GM18511 (cell line): ENCODE measurements around the gene LTBP2.

Source experiments
- ATAC-seq: cut with Tn5 transposase; IDR thresholded peaks from one replicate; pipeline ENCODE4 v1.9.1; 2021; ENCODE audit warnings: mild to moderate bottlenecking, moderate library complexity; ENCODE audit not compliant: unreplicated experiment

Gene LTBP2

GRCh38 chr14:74510959-74511409 lies 101.1 kb downstream of the LTBP2 start:
- ATAC-seq, result no peak

- ATAC-seq, result no peak
Observed at GRCh38 chr14:74510223-74510931, 101.7 kb downstream of the LTBP2 start.

- ATAC-seq, result no peak
Observed at GRCh38 chr14:74509587-74510222, 102.3 kb downstream of the LTBP2 start.

- ATAC-seq, result no peak
Observed at GRCh38 chr14:74508844-74509428, 103.1 kb downstream of the LTBP2 start.

GRCh38 chr14:74508292-74508731 lies 103.7 kb downstream of the LTBP2 start:
- no peak for ATAC-seq

GRCh38 chr14:74507840-74508239 lies 104.2 kb downstream of the LTBP2 start:
- no peak for ATAC-seq

- no peak for ATAC-seq
Observed at GRCh38 chr14:74507085-74507484, 105.0 kb downstream of the LTBP2 start.

- ATAC-seq, result no peak
Observed at GRCh38 chr14:74506411-74506851, 105.6 kb downstream of the LTBP2 start.

- no peak for ATAC-seq
Observed at GRCh38 chr14:74505831-74506230, 106.2 kb downstream of the LTBP2 start.

- no peak for ATAC-seq
Observed at GRCh38 chr14:74504874-74505720, 106.9 kb downstream of the LTBP2 start.

GRCh38 chr14:74504412-74504811 lies 107.6 kb downstream of the LTBP2 start:
- no peak for ATAC-seq

- no peak for ATAC-seq
Observed at GRCh38 chr14:74503938-74504335, 108.1 kb downstream of the LTBP2 start.

- ATAC-seq, result no peak
Observed at GRCh38 chr14:74503291-74503937, 108.6 kb downstream of the LTBP2 start.

- no peak for ATAC-seq
Observed at GRCh38 chr14:74502236-74503019, 109.6 kb downstream of the LTBP2 start.

- no peak for ATAC-seq
Observed at GRCh38 chr14:74501691-74502090, 110.3 kb downstream of the LTBP2 start.

- ATAC-seq, result no peak
Observed at GRCh38 chr14:74501135-74501614, 110.9 kb downstream of the LTBP2 start.

GRCh38 chr14:74500417-74501134 lies 111.5 kb downstream of the LTBP2 start:
- no peak for ATAC-seq

- ATAC-seq, result no peak
Observed at GRCh38 chr14:74495356-74495755, 116.7 kb downstream of the LTBP2 start.
